ENCODE data around the gene RPP30.

The RPP30 gene

GRCh38 chr10:90919683-90920574 is 48.2 kb downstream of the RPP30 start:
- Mint-ChIP-seq H3K36me3 (no peaks in the 10 kb centered on the region), H3K27me3 (peaks cover 4% of the 10 kb centered on the region), H3K4me1 (no peaks in the 10 kb centered on the region), H3K27ac (no peak overlapping the region), H3K9me3 (no peaks in the 10 kb centered on the region), H3K4me3 (no peak overlapping the region)

GRCh38 chr10:90920986-90921666 is 49.4 kb downstream of the RPP30 start, which contains the start of gene ANKRD1:
TSS of gene ANKRD1 (minus strand) at chr10:90921087. CDS start at chr10:90921027, 60 bp downstream.
- no peaks in the 10 kb centered on the region for H3K4me1 Mint-ChIP-seq
- H3K27ac Mint-ChIP-seq: no peak within 1 kb of the TSS
- H3K36me3 Mint-ChIP-seq: no peaks in the 10 kb centered on the region
- H3K9me3 Mint-ChIP-seq: no peaks in the 10 kb centered on the region
- no peak within 1 kb of the TSS for H3K4me3 Mint-ChIP-seq
- H3K27me3 Mint-ChIP-seq: peaks cover 4% of the 10 kb centered on the region

GRCh38 chr10:90921906-90922305 is 50.1 kb downstream of the RPP30 start:
- no peaks in the 10 kb centered on the region for H3K9me3 Mint-ChIP-seq
- no peaks in the 10 kb centered on the region for H3K36me3 Mint-ChIP-seq
- peaks cover 4% of the 10 kb centered on the region for H3K27me3 Mint-ChIP-seq
- H3K4me1 Mint-ChIP-seq: no peaks in the 10 kb centered on the region
- no peak overlapping the region for H3K27ac Mint-ChIP-seq
- H3K4me3 Mint-ChIP-seq: no peak overlapping the region

GRCh38 chr10:90923111-90923731 is 51.4 kb downstream of the RPP30 start:
- no peak overlapping the region for H3K27ac Mint-ChIP-seq
- no peaks in the 10 kb centered on the region for H3K4me1 Mint-ChIP-seq
- peaks cover 10% of the 10 kb centered on the region for H3K27me3 Mint-ChIP-seq
- no peaks in the 10 kb centered on the region for H3K36me3 Mint-ChIP-seq
- H3K4me3 Mint-ChIP-seq: no peak overlapping the region
- no peaks in the 10 kb centered on the region for H3K9me3 Mint-ChIP-seq

- H3K36me3 Mint-ChIP-seq: no peaks in the 10 kb centered on the region
- no peak overlapping the region for H3K27ac Mint-ChIP-seq
- no peaks in the 10 kb centered on the region for H3K4me1 Mint-ChIP-seq
- H3K27me3 Mint-ChIP-seq: peaks cover 14% of the 10 kb centered on the region
- no peak overlapping the region for H3K4me3 Mint-ChIP-seq
- no peaks in the 10 kb centered on the region for H3K9me3 Mint-ChIP-seq
Observed at GRCh38 chr10:90924552-90924951, 52.8 kb downstream of the RPP30 start.

GRCh38 chr10:90925079-90926029 is 53.6 kb downstream of the RPP30 start:
- no peaks in the 10 kb centered on the region for H3K9me3 Mint-ChIP-seq
- H3K27ac Mint-ChIP-seq: no peak overlapping the region
- no peaks in the 10 kb centered on the region for H3K36me3 Mint-ChIP-seq
- H3K4me1 Mint-ChIP-seq: no peaks in the 10 kb centered on the region
- H3K4me3 Mint-ChIP-seq: no peak overlapping the region
- peaks cover 14% of the 10 kb centered on the region for H3K27me3 Mint-ChIP-seq

- H3K36me3 Mint-ChIP-seq: no peaks in the 10 kb centered on the region
- no peaks in the 10 kb centered on the region for H3K4me1 Mint-ChIP-seq
- no peak overlapping the region for H3K4me3 Mint-ChIP-seq
- peaks cover 13% of the 10 kb centered on the region for H3K27me3 Mint-ChIP-seq
- H3K27ac Mint-ChIP-seq: no peak overlapping the region
- no peaks in the 10 kb centered on the region for H3K9me3 Mint-ChIP-seq
Observed at GRCh38 chr10:90927293-90927692, 55.5 kb downstream of the RPP30 start.

- H3K4me1 Mint-ChIP-seq: no peaks in the 10 kb centered on the region
- H3K9me3 Mint-ChIP-seq: no peaks in the 10 kb centered on the region
- H3K4me3 Mint-ChIP-seq: no peak overlapping the region
- H3K36me3 Mint-ChIP-seq: no peaks in the 10 kb centered on the region
- peaks cover 12% of the 10 kb centered on the region for H3K27me3 Mint-ChIP-seq
- no peak overlapping the region for H3K27ac Mint-ChIP-seq
Observed at GRCh38 chr10:90929179-90929578, 57.4 kb downstream of the RPP30 start.

GRCh38 chr10:90930070-90930837 is 58.5 kb downstream of the RPP30 start:
- Mint-ChIP-seq H3K27ac (no peak overlapping the region), H3K9me3 (no peaks in the 10 kb centered on the region), H3K4me3 (no peak overlapping the region), H3K27me3 (peaks cover 12% of the 10 kb centered on the region), H3K36me3 (no peaks in the 10 kb centered on the region), H3K4me1 (no peaks in the 10 kb centered on the region)

GRCh38 chr10:90930971-90931871 is 59.4 kb downstream of the RPP30 start:
- Mint-ChIP-seq H3K4me1 (no peaks in the 10 kb centered on the region), H3K4me3 (no peak overlapping the region), H3K9me3 (no peaks in the 10 kb centered on the region), H3K27ac (no peak overlapping the region), H3K36me3 (no peaks in the 10 kb centered on the region), H3K27me3 (peaks cover 12% of the 10 kb centered on the region)

GRCh38 chr10:90935581-90936275 is 64.0 kb downstream of the RPP30 start:
- Mint-ChIP-seq H3K9me3 (no peaks in the 10 kb centered on the region), H3K4me3 (no peak overlapping the region), H3K36me3 (no peaks in the 10 kb centered on the region), H3K27me3 (peaks cover 1% of the 10 kb centered on the region), H3K27ac (no peak overlapping the region), H3K4me1 (no peaks in the 10 kb centered on the region)

GRCh38 chr10:90936276-90936659 is 64.5 kb downstream of the RPP30 start:
- Mint-ChIP-seq H3K4me3 (no peak overlapping the region), H3K27me3 (no peaks in the 10 kb centered on the region), H3K9me3 (no peaks in the 10 kb centered on the region), H3K27ac (no peak overlapping the region), H3K4me1 (no peaks in the 10 kb centered on the region), H3K36me3 (no peaks in the 10 kb centered on the region)

GRCh38 chr10:90937645-90938258 is 66.0 kb downstream of the RPP30 start:
- H3K4me1 Mint-ChIP-seq: no peaks in the 10 kb centered on the region
- no peak overlapping the region for H3K4me3 Mint-ChIP-seq
- H3K27ac Mint-ChIP-seq: no peak overlapping the region

More at GRCh38 chr10:90937645-90938258, 66.0 kb downstream of the RPP30 start:
- Mint-ChIP-seq H3K27me3 (no peaks in the 10 kb centered on the region), H3K9me3 (no peaks in the 10 kb centered on the region), H3K36me3 (no peaks in the 10 kb centered on the region)

All from activated naive CD4-positive, alpha-beta T cell treated with anti-CD3 and anti-CD28 coated beads, Interleukin-2, amount 50 U/mL, for 24 hours (primary cell).